ENCODE data around the gene AATF.

Gene AATF

DNA sequence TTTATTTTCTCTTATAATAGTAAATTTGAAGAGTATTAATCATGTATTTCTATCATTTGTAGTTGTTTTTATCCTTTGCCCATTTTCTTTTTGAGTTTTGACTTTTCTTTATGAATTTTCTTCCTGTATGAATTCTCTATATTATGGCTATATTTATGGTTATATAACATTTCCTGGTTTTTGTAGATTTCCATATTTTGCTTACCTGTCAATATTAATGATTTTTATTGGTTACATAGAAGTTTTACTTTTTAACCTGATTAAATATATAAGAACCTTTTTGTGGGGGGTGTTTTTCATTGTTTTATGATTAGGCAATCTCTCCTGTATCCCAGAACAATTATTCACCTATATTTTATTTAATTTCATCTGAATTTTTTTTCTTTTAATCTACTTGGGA is 93.2 kb downstream of the AATF start:
- FAIRE-seq (no peak), DNase-seq (ENCODE audit: low spot score) (no peak)

DNA sequence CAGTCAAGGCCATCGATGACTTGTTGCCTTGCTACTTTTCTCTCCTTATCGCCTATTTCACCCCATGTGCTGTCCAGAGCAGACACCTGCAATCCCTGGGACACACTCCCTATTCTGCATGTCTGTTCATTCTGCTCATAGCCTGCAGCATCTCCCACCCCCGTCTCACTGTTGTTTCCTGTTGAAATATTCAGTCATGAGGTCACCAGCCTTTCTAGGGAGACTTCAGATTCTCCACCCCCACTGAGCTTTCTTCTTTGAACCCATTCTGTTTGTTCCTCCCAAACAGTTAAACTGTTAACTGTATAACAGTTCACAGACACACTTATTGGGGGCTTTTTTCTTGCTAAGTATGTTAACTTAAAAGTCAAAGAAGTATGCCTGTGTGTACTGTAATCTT is 94.4 kb downstream of the AATF start:
- DNase-seq (ENCODE audit: low spot score) (no peak), FAIRE-seq (no peak)

DNA sequence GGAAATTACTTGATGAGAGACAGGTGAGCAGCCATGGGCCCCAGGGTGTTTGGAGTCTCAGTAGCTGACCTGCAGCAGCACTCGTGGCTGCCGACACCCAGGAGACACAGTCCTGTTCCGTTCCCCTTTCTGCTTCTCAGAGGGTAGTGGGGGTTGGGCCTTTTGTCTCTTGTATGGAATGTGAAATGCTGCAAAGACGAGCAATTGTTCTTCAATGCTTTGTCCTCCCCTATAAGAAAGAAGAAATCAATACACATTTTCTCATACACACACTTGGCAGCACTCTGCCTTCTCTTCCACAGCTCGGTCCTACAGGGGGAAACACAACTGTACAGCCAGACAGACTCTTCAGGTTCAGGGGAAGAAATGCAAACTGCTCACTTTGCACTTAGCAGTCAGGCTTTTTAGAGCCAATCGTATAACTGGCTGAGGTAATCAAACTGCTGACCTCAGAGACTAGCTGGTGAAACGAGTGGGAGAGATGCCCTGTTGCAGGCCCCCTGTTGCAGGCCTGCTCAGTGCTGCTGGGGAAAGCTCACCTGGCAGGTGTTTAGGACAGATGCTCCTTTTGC is 96.7 kb downstream of the AATF start:
- FAIRE-seq = no peak
- no peak for DNase-seq (ENCODE audit: low spot score)

DNA sequence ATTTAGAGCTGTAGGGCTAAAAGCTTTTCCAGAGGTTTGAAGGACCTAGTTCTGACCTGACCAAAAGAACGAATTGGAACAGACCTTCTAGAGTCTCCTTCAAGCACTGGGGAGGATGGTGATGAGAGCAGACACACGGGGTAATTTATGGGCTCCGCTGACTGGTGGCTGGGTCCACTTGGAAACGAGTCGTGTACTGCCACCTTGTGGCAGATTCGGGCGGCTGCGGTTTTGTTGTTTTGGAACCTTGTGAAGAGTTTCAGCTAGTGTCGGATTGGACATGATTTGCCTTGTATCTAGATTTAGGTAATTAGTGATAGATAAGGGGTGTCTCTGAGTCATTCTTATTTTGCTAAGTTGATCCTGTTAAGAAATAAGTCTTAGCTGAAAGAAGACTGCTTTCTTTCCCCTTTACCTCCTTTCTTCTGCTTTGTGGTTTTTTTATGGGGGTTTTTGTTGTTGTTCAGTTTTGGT is 98.9 kb downstream of the AATF start:
- no peak for FAIRE-seq

DNA sequence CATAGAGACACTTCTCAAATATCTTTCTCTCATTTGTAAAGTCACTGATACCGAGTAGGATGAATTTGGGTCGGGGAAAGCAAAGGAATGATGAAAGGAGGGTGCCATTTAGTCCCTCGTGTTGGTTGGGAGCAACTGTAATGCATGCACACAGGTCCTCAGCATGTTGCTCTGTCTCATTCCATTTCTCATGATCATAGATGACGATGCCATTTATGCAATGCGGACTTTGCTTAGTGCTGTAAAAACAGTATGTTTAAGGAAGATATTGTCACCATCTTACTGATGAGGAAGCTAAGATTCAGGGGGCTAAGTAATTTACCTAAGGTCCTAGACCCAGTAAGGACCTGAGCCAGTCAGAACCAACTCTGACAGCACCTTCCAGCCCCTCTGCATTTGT is 100.1 kb downstream of the AATF start:
- FAIRE-seq (no peak), DNase-seq (ENCODE audit: low spot score) (no peak)

More for the DNA sequence above, 98.9 kb downstream of the AATF start:
- DNase-seq (ENCODE audit: low spot score) = peak; percentile 64

DNA sequence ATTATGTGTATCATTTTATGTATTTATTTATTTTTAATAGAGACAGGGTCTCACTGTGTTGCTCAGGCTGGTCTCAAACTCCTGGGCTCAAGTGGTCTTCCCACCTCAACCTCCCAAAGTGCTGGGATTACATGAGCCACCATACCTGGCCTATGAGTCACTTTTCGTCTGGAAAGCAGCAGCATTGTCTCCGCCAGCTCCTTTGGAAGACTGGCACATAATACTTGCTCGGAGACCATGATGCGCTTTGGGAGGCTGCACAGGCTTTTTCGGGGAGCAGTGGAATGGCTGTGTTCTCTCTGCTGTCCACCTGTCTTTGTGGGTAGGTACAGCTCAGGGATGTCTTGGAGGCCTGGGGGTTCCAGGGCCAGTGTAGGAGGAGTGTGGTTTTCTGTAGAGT is 102.2 kb downstream of the AATF start:
- no peak for DNase-seq (ENCODE audit: low spot score)
- no peak for FAIRE-seq

DNA sequence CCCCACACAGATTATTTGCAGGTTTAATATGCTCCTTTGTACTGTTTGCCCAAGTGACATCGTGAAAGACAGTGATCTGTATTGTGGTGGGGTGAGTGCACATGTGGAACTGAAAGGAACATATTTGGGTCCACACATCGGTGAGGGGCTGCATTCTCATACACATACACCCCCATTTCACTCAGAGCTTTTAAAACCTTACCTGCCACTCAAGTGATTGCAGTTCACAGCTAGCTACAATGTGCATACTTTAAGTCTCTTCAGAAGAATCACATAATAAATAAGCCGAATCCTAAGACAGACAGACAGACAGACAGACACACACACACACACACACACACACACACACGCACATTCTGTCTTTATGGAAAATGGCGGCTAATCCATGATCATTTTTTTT is 102.6 kb downstream of the AATF start:
- no peak for FAIRE-seq
- DNase-seq (ENCODE audit: low spot score) = no peak

DNA sequence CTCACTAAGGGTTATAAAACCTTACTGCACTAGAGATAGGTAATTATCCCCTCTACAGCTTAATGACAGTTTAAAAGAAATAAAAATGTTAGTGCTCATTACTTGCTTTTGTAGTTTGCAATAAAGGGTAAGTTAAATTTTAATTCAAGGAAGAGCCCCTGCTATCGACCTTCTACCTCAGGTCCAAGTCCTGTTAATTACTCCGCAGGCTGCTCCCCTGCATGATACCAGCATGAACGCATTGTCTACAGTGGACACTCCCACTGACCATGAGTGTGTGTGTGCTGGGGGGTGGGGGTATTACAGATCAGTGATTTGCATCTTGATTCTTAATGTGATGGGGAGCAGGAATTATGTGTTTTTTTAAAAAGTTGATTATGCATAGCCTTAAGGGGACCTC is 103.1 kb downstream of the AATF start:
- FAIRE-seq = no peak

DNA sequence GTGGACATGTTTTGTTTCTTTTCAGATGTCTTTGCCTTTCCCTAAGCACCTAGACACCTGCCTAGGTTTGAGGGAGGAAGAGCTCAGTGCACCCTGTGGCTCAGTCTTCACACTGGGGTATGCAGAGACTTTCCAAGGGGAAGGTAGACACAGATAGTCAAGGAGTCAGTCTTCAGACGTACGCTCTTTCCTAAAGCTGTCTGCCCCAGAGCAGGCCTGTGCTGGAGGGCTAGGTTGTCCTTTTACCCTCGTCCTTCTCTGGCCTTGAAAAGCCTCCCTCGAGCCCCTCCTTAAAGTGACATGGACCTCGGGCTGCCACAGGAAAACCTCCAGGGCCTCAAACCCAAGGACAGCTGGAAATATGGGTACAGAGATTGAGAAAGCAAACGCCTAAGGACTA is 103.7 kb downstream of the AATF start:
- FAIRE-seq (no peak), DNase-seq (ENCODE audit: low spot score) (no peak)

More for the DNA sequence above, 103.1 kb downstream of the AATF start:
- DNase-seq (ENCODE audit: low spot score) = no peak

DNA sequence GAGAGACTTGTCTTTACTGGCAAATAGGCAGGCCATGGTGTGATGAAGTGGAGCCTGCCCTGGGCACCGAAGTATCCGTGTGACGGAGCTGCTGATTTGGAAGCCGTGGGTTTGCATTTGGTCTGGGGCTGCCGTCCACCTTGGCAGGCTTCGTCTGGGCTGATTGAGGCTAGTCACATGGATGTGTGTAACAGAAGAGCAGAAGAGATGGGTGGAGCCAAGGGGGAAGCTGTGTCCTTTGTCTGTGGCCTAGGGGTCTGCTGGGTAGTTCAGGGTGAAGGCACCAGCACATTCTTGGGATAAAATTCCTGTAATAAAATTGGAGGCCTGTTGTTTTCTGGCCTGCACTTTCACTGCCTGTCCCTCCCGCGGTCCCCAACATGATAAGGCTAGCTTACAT is 106.1 kb downstream of the AATF start:
- FAIRE-seq (no peak), DNase-seq (ENCODE audit: low spot score) (no peak)

DNA sequence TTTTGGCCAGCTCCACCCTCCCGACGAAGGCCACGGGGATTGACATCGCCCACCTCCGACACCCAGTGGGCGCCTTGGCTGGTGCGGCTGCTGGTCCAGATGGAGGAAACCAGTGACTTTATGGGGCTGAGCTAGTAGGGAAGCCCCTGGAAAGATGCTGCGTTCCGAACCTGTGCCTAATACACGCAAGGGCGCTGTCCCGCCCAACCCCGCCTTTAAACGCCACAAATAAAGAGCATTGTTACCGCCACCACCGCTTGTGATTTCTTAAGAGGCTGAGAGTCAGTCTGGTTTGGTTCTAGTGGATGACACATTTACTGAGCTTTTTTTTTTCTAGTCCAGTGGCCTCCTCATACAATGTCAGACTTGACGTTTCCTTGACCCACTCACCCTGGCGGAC is 107.9 kb downstream of the AATF start:
- FAIRE-seq = no peak
- DNase-seq (ENCODE audit: low spot score) = no peak

DNA sequence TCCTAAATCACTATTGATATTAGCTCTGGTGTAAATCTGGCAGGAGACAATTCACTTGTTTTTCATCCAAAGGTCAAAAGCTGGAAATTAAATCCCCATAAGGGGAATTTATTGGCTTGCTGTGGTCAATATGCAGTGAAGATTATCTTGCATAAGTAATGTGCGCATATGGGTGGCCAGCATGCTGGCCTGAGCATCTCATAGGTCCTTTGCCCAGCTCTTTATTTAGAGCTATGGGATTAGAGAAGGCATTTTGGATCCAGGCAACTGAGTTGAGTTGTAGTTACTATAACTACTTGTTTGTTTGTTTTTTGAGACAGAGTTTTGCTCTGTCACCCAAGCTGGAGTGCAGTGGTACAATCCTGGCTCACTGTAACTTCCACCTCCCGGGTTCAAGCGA is 110.7 kb downstream of the AATF start:
- FAIRE-seq = no peak

DNA sequence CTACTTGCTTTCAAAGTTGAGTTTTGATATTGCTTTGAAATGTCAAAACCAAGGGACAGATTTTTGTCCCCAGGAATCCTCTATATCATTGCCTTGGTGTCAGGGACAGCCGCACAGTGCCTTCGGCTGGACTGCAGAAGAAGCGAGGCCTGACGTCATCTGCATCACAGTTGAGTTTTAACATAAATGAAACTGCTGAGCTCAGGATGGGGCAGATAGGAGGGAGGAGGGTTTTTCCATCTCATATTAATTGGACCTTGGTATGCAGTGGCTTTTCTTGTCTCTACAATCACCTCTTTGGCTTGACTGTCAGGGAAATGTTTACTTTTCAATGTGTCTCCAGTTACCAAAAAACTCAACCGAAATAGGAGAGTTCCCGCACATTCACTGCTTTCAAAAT is 111.3 kb downstream of the AATF start:
- FAIRE-seq (no peak), DNase-seq (ENCODE audit: low spot score) (no peak)

More for the DNA sequence above, 110.7 kb downstream of the AATF start:
- DNase-seq (ENCODE audit: low spot score) = no peak

DNA sequence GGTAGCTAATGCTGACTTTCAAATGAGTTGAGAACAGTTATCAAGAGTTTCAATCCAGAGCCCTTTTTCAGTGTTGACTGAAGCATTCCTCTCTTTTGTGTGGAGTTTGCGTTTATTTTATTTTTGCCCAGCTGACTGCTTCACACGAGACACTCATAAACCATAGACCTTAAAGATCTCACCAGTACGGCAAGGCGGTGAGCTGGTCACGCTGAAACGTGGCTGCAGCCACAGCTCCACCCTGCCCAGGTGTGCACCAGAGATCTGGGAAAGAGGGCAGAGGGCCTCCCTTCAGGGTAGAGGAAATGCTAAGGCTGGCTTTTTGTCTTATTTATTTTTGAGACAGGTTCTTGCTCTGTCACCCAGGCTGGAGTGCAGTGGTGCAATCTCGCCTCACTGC is 112.2 kb downstream of the AATF start:
- DNase-seq (ENCODE audit: low spot score) = no peak
- FAIRE-seq = no peak

DNA sequence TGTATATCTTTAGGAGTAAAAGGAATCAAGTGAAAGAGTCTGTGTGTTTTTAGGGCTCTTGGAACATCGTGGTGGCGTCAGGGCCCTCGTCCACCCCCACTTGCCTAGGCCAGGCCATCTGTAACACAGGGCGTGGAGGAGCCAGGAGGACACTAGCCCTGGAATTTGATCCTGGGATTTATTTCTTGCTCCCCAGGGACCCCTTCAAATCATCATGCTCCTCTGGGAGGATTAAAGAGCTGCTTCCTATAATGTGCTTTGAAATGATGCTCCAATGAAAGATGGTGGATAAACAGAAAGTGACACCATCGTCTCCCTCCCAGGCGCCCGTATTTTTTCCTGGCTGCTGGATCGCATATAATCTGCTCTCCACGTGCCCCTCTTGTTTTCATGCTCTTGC is 113.3 kb downstream of the AATF start:
- DNase-seq (ENCODE audit: low spot score) (no peak), FAIRE-seq (no peak)

DNA sequence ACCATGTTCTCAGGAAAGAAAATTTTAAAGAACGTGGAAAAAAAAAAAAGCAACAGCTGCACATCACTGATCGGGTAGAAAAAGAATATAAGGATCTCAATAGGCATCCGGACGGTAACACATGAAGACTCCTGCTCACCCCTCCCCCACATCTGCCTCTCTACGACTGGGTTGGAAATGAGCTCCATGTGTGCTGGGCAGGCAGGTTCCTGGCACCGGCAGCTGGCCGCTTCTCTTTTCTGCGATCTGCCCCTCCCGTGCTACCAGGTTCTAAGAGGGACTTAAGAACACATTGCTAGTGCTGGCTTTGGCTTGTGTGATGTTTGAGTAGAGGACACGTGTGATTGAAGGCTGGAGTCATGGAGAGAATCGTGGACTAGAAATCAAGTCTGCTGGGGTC is 115.5 kb downstream of the AATF start:
- no peak for FAIRE-seq

DNA sequence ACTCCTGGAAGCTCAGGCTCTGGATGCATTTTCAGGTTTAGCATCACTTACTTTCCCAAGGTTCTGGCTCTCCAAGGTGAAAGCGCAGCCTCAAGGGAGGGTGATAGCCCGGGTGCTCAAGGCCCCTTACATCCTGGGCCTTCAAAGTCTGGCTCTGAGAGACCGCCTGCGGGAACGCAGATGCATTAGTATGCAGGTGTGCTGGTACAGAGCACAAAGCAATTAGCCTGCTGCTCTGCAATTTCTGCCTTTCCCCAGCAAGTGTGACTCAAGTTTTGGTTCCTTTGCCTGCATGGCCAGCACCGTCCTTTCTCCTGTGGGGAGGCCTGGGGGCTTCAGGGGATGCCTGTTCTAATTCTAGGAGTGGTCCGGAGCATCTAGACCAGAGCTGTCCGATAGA is 116.2 kb downstream of the AATF start:
- no peak for FAIRE-seq
- DNase-seq (ENCODE audit: low spot score) = no peak

More for the DNA sequence above, 115.5 kb downstream of the AATF start:
- DNase-seq (ENCODE audit: low spot score) = no peak

DNA sequence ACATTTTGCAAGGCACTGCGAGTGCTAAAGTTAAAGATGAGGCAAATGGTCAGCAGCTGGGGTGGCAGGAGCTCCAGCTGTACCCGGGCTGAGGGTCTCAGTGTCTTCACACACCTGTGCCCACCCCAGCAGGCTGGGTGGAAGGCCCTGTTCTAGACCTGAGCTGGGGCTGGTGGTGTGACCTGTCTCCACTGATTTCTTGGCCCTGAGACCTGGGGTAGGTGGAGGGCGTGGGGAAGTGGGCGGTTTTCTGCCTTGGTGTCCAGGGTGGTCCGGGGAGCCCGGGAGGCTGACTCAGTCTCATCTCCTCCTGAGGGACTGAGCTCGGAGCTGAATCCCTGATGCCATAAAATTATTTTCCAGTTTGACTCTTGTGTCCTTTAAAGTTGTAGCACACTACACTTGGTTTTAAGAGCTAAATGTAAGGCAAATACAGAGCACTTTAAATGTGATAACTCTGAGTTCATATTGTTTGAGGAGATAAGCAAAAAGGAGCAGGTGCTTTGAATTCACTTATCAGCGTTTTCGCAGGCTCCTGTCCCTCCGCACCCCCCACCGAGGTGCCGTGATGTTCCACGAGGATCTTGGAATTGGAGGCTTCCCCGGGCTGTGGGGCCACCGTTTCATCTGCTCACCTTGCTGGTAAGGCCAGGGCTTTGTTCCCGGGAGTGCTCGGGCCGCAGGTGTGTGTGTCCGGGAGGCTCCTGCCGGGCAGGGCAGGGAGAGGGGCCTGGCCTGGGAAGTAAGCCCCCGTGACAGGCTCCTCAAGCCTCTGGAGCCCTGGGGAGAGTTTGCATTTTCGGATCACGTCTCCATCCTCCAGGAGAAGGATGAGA is 117.0 kb downstream of the AATF start:
- DNase-seq (ENCODE audit: low spot score) = no peak
- no peak for FAIRE-seq

DNA sequence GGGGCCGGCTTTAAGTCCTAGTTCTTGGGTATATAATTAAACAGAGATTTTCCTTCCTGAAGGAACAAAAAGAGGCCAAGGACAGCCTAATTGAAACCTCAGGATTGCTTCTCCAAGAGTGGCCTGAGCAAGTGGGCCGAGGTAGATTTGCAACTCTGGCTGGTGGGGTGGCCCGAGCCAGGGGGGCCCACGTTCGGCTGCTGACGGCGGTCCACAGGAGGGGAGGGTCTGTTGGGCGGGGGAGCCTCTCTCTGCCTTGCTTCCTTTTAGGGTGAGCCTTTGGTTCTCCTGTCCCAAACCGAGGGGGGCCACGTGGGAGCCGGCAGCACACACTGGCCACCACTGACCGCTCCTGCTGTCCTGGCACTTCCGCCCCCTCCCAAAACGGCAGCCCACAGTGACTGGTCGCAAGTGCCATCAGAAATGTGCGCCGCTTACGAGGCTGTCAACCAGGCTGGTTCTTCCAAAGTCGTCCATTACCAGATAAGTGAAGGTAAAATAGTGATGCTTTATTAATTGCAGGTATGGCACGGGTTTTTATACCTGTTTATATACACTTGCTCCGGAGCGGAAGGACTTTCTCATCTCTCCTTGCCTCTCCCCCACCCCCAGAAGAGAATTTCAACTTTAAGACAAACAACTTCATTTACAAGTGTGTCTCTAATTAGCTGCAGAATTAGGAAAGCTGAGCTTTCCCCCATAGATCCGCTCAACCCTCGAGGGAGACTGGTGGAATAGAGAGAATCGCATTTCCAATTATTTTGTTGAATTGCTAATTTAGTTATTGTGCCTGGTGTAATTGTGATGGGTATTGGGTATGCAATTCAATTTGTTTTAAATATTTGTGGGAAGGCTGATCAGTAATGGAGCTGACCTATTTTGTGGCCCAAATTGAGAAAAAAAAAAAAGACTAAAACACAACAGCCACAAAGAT is 117.8 kb downstream of the AATF start:
- DNase-seq (ENCODE audit: low spot score) = no peak
- no peak for FAIRE-seq

DNA sequence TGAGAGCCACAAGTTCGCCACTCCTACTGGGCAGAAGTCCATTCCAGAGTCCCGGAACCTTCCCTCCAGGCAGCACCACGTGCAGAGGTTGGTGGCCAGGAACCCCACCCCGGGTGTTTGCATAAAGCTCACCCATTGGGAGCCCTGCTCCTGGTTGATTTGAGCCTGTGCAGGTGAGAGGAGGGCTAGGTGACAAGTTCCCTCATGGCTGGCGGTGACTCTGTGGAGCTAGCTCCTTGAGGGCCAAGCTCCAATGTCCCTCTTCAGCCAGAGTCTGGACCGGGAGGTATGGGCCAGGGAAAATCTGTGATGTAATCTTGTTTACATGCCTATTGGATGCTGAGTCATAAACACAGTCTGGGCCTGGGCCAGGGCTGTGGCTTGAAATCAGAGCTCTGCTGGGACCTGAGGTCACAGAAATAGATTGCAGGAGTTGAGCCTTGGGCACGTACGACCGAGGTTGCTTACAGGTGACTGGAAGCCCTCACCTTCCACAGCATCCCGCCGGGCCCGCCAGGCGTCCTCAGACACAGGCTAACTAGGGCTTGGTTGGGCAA is 118.9 kb downstream of the AATF start:
- DNase-seq (ENCODE audit: low spot score) (peak; percentile 60), FAIRE-seq (no peak)

DNA sequence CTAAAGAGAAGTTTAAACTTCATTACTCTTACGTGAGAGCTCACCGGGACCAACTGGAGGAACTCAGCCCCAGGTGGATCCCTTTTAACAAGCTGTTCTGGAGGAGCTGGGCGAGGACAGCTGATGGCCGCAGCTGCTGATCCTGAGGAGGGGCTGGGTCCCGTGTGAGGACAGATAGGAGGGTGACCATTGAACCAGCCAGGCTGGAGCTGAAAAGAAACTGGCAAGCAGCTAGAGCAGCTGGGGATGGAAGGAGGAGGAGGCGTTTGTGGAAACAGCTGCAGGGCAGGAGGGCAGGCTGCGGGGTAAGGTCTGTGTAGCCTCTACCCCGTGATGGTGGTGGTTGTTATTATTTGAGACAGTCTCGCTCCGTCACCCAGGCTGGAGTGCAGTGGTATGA is 119.5 kb downstream of the AATF start:
- FAIRE-seq (no peak), DNase-seq (ENCODE audit: low spot score) (no peak)

DNA sequence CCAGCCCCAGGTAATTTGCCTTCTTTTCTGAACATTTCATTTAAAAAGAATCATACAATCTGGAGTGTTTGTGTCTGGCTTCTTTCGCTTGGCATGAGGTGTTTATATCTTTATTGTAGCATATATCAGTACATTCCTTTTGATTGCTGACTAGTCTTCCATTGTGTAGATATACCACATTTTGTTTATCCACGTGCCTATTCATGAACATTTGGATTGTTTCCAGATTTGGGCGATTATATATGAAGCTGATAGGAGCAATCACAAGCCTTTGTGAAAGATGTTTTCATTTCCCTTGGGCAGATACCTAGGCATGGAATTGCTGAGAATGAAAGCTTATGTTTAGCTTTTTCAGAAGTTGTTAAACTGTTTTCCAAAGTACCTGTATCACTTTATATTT is 120.3 kb downstream of the AATF start:
- DNase-seq (ENCODE audit: low spot score) (no peak), FAIRE-seq (no peak)

Data from RCC 7860 (cell line).